Right lobe of liver (tissue), 4 donors: ENCODE measurements around the gene ULK4.

ENCODE experiments used
- CTCF ChIP-seq, 4 donors: fragments of 200-600 bp in 3 of 4; fragments of 450-650 bp in 1 of 4; IDR thresholded peaks; one replicate each; pipeline versions ENCODE4 v1.5.1 to v1.8.0; 2016 to 2022; ENCODE audit warnings: antibody characterized with exemption in 4 of 4, mild to moderate bottlenecking in 2 of 4
- POLR2A ChIP-seq: fragments of 450-650 bp; IDR thresholded peaks from one replicate; pipeline ENCODE4 v1.6.1; 2017; ENCODE audit warnings: antibody characterized with exemption, mild to moderate bottlenecking
- donor health status: DM: no; HTN: no; CAD: no.
- donor health status: DM: no; HTN: no; CAD: no.
- donor health status: DM: no; HTN: yes; CAD: no.

GRCh38 chr3:41460736-41461135 lies 501.2 kb downstream of the ULK4 start:
- TF ChIP-seq POLR2A (no peak), CTCF (IDR thresholded peaks at IDR 0.05) (no peak)
